OCI-LY1 (cell line): ENCODE results near the gene THAP9.

Experiments
- CTCF ChIP-seq: fragments of 200-600 bp; sonication (generic), shearing (Covaris generic); IDR thresholded peaks from 2 replicates; pipeline ENCODE4 v1.5.1; 2017; ENCODE audit warnings: mild to moderate bottlenecking, antibody characterized with exemption, low read length, moderate library complexity, mixed read lengths
- EZH2 ChIP-seq: fragments of 200-600 bp; sonication (generic), shearing (Covaris generic); IDR thresholded peaks from 2 replicates; pipeline ENCODE4 v1.8.0; 2017; ENCODE audit warnings: borderline replicate concordance, mixed run types, mild to moderate bottlenecking, antibody characterized with exemption, low read length, moderate library complexity, mixed read lengths

DNA sequence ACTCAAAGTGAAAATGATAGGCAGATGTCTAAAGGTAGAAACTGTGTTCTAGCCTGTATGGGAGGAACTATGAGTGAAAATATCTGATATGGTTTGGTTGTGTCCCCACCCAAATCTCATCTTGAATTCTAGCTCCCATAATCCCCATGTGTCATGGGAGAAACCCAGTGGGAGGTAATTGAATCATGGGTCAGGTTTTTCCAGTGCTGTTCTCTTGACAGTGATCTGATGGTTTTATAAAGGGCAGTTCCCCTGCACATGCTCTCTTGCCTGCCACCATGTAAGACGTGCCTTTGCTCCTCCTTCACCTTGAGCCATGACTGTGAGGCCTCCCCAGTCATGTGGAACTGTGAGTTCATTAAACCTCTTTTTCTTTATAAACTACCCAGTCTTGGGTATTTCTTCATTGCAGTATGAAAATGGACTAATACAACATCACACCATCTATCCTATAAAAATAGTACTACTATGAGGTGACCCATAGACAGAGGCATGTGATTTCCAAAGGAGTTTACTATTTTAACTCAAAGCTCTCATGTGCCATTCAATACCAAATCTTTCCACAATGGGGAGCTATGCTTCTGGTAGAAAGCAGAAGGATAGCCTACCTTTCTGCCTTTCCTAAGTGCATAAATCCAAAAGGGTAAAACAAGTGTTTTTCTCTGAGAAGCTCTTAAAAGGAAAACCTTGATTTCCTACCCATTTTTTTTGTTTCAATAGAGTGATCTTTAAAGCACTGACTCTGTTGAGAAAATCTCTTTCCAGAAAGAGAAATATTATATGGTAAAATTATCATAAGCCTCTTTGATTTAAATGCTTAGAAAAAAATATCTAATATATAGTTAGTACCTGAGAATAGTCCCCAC, 48.4 kb upstream of the THAP9 start:
- TF ChIP-seq CTCF (no peak), EZH2 (no peak)
